Astrocyte of the hippocampus (primary cell): ENCODE data around the gene NINJ2.
A peak's percentile ranks its signal among the peaks of the same experiment; 100 is the strongest.

Experiments used
- DNase-seq: peaks from one replicate; pipeline ENCODE4 v3.0.0; 2011; ENCODE audit warnings: low read depth, low spot score

NINJ2 gene

GRCh38 chr12:570435-570920 lies 92.8 kb downstream of the NINJ2 start:
- DNase-seq, result peak; percentile 91

DNA sequence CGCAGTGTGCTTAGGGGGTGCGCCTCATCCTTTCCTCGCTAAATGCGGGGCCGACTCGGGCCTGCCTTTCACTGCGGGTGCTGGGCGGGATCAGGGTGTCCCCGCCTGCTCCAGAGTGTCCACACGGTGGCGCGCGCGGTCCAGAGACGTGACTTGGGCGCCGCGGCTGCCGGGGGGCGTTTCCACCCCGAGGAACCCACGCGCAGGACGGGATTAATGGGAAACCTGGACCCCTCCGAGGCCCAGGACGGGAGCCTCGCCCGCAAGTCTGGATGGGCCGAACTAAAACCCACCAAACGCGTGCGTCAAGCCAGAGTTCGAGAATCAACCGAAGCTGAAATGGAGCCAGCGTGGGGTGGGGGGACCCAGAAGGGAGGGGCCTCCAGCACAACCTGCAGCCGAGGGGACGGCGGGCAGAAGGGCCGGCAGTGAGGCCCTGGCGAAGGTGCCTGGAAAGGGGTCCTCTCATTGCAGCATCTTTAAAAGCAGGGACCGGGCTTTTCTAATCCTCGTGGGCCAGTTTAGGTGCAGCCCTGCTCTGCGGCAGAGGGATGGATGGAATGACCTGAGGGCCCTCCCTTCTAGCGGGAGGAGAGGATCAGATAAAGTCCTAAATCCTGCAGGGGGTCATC lies 93.3 kb downstream of the NINJ2 start:
- peak; percentile 94 for DNase-seq

DNA sequence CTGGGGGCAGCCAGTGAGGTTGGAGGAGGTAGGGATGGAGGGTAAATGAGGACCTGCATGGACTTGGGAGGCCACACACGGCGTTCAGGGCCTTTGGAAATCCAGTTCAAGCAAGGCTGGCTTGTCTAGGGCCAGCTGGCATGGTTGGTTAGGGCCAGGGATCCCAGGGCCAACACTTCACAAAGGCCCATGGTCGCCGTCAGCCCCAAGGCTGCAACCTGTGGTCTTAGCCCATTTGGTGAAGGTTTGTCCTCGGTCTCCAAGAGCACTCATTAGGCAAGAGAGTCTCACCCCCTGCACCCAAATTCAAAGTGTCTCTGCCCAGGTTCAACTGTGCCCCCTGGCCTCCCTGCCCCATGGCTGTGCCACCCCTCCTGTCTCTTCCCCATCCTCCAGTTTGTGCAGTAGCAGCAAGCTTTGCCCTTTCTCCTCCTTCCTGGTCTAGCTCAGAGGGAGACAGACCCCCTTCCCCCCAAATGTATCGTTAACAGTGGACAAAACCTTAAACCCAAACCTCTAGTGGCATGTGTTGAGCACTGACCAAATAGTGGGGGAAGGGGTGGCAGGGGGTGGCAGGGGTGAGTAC lies 94.1 kb downstream of the NINJ2 start:
- DNase-seq, result no peak

DNA sequence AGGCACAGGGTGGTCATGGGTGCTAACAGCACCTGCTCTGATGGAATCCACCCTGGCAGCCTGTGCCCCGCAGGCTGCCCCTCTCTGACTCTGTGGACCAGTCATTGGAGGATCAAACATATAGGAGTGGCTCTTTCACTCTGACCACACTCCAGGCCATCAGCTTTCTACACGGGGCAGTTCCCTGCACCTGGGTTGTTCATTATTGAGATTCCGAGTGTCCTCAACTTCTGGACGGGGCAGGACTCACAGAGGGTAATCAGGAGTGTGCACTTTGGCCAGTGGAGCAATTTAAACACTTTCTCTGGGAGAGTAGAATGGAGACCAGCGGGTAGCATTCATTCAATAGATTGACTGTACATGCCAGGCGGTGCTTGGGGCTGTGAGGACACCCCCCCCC lies 94.8 kb downstream of the NINJ2 start:
- DNase-seq, result no peak

GRCh38 chr12:565589-566105 lies 97.6 kb downstream of the NINJ2 start:
- DNase-seq, result no peak

GRCh38 chr12:565161-565560 lies 98.1 kb downstream of the NINJ2 start:
- no peak for DNase-seq

DNA sequence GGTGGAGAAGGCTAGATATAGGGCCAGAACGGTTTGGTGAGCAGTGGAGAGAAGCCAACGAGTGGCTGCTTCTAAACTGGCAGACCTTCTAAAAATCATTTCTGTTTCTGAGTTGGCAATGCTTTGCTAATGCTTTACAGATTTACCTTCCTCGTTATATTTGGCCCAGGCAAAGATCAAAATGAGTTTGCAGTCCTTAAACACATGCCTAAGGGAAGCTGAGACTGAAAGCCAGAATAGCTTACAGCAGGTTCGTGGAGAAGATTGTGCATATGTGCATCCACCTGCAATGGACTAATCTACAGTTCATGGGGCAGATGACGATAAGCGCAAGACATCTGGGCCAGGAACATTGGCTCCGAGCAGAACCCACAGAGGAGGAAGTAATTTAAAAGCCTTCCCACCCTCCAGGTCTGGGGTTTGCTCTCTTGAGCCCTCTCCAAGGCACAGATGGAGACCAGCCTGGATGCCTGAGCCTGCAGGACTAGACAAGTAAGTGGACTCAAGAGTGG lies 99.4 kb downstream of the NINJ2 start:
- DNase-seq, result no peak

DNA sequence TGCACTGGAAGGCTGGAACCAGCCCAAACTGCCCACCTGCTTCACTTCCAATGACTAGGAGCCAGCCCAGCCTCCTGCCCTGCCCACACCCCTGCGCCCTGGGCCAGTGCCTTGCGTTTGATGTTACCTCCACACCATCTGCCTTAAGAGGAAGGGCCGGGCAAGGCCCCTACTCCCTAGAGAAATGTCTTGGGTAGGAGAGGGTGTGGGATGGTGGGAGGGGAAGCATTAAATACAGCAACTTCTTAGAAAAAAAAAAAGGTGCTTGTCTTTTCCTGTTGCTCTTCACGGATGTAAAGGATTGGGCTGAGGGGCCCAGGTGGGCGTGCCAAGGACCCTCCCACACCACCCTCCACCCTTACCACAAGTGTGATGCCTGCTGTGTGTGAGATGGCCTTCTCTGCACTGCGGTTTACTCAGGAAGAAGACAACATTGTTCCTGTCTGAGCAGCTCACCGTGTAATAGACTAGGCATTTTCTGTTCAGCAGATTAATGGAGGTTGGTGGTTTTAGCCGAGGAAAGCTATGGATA lies 99.9 kb downstream of the NINJ2 start:
- peak; percentile 20 for DNase-seq

DNA sequence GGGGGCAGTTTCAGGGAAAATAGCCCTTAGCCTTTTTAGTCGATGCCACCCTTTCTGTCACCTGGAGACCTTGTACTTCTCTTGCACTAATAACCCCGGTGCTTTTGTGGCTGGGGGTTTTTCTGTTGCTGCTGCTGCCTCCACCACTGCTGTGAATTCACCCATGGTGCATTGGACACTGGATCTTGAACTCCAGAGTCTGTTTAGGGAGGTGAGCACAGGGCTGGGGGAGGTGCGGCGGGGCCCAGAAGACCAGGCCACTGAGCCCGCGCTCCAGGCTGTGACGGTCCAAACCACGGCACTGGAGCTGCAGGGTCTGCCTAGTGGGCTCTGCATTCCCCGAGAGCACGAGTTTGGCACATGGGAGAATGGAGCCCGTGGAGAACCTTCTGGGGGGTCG lies 100.6 kb downstream of the NINJ2 start:
- no peak for DNase-seq

DNA sequence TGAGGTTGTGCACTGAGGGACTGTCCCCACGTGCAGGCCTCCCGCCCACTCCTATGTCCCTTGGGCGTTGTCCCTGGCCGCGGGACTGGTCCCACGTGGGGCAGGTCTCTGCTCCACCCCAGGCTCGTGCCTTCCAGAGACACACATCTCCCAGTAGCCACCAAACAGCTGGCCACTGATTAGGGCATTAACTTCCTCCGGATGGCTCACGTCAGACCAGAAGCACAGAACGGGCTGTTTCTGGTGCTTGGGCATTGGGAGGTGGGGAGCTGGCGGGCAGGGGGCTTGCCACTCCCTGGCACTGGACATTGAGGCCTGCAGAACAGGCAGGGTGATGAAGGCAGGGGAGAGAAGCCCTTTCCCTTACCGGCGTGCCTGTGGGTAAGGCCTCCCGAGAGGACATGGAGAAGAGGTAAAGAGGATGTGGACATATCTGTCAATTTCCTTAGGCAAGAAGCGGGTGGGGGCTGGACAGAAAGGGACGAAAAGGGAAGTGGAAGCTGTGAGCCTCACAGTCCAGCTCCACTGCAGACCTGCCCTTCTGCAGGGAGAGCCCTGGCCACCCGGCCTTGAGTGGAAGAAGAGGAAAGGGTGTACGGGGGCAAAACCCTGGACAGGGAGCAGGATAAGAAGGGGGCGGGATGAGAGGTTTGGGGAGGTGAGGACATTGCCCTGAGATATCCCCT lies 101.2 kb downstream of the NINJ2 start:
- DNase-seq, result no peak

- DNase-seq, result no peak
These were observed 101.9 kb downstream of the NINJ2 start for GRCh38 chr12:561391-561705.

GRCh38 chr12:560691-561390 lies 102.4 kb downstream of the NINJ2 start:
- DNase-seq, result no peak

DNA sequence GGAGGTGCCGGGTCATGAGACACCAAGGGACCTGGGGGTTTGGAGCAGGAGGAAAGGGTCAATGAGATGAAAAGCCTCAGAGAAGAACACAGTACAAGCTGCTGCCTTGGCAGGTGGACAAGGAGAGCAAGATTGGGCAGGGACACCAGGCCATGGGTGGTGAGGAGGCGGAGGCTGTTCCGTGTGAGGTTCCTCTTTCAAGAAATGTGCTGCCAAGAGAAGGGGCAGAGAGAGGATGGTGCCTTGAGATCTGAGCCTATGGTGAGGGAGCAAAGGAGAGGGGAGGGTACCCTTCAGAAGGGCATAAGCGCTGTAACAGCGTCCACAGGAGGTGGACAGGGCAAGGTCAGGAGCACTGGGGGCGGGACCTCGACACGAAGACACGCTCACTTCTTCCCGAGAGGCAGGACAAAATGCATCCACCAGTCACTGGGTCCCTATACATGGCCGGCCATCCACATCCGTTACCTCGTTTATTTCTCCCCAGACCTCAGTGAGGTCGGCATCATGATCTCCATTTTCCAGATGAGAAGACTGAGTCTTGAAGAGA lies 103.3 kb downstream of the NINJ2 start:
- DNase-seq, result no peak

DNA sequence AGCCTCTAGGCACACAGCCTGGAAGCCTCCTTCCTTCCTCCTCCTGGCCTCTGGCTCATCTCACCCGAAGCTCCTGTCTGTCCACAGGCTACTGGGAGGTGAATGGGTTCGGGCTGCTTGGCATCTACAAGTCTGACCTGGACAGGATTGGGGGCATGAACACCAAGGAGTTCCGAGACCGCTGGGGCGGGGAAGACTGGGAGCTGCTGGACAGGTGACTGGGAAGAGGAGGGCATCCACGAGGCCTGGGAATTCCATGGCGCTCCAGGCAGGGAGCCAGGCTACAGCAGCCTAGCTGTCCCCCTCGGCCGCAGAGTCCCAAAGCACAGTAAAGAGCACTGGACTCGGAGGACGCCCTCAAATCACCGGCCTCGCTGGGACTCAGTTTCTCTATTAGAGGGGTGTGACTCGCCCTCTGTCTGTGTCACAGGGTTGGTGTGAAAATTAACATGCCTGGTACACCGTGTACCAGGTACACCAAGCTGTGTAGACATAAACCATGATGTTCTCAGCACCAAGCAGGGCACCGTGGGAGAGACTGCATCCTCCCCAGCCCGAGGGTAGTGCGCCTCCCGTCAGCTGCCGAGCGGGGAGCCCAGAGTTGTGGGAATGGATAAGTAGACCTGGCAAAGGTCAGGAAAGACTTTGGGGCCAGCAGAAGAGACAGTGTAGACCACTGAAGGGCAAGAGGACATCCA lies 103.9 kb downstream of the NINJ2 start:
- DNase-seq, result no peak

GRCh38 chr12:558580-558979 lies 104.7 kb downstream of the NINJ2 start:
- DNase-seq, result no peak

- DNase-seq, result no peak
These were observed 106.7 kb downstream of the NINJ2 start for GRCh38 chr12:556498-556897.

DNA sequence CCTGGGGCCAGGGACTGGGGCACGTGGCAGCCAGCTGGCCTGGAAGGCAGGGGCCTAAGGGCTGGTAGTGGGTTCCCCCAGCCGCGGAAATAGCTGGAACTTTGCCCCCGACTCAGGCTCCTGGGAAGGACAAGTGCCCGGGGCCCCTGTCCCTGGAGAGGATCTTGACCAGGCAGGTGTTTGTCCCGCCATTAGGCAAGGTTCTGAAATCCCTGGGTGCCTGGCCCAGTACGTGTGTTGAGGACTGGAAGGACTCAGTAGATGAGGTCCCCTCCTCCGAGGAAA lies 109.3 kb downstream of the NINJ2 start:
- DNase-seq, result no peak

DNA sequence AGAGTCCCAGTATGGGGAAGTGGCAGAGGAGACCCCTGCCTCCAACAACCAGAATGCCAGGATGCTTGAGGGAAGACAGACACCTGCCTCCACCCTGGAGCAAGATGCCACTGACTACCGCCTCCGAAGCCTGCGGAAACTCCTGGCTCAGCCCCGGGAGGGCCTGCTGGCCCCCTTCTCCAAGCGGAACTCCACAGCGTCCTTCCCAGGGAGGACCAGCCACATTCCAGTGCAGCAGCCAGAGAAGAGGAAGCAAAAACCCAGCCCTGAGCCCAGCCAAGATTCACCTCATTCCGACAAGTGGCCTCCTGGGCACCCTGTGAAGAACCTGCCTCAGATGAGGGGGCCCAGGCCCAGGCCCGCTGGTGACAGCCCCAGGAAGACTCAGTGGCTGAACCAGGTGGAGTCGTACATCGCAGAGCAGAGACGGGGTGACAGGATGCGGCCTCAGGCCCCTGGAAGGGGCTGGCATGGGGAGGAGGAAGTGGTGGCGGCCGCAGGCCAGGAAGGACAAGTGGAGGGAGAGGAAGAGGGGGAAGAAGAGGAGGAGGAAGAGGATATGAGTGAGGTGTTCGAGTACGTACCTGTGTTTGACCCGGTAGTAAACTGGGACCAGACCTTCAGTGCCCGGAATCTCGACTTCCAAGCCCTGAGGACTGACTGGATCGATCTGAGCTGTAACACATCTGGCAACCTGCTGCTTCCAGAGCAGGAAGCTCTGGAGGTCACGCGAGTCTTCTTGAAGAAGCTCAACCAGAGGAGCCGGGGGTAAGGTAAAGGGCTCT lies 109.8 kb downstream of the NINJ2 start:
- DNase-seq, result no peak

DNA sequence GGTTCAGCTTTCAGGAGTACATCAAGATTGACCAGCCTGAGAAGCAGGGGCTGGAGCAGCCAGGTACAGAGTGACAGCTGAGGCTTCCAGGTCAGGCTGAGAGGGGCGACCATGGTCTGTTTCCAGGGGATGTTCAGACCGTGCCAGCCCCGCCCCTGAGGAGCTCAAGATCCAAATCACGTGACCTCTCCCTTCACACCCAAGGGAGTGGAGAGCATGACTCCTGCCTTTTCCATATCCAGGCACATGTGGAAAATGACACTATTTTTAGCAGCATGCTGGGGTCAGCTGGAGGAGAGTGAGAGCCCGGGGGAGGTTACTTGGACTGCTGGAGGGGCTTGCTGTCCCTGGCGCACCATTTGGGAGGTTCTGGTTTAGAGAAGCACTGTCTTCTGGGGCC lies 110.8 kb downstream of the NINJ2 start:
- no peak for DNase-seq

DNA sequence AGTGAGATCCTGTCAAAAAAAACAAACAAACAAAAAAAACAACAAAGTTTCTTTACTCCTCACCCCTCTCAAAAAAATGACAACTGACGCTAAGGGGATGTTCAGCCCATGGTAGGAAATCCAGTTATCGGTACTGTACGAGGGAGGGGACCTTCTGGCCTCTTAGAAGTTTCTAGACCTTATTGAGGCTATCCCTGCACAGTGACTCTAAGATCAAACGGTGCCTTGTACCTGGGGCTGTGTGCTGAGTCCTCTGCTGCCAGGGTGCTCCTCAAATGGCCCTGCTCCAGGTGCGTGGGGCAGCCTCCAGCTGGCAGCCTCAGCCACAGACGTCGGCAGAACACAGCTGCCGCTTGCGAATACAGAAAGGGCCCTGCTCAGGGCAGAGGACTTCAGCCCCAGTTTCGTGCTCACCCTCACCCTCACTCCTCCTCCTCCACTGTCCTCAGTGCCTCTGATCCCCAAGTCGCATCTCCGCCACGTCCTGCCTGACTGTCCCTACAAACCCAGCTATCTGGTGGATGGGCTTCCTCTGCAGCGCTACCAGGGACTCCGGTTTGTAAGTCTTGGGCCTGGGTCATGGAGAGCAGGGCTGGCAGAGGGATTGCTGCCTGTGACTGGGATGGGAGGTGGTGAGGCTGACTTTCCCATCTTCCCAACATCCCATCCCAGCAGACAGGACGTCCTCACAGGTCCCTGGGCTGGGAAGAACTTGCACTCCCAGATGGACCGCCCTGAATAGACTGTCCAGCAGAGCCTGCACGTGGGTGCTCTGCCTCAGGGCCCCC lies 112.6 kb downstream of the NINJ2 start:
- DNase-seq, result no peak
